CD14-positive monocyte (primary cell): ENCODE data around the gene MMAB. TPM values are rescaled to one million over a fixed set of nuclear protein-coding genes. Genes with fewer than 3 reads are reported as not detected.

Experiments used
- DNase-seq, 3 donors: peaks; one replicate each; pipeline ENCODE4 v3.0.0-alpha.2; 2011 to 2022
- H2AFZ ChIP-seq: 2 replicates; pipeline ENCODE4 v1.6.0; 2012; ENCODE audit warnings: mild to moderate bottlenecking, low read depth, low read length, inconsistent platforms; ENCODE audit not compliant: insufficient read depth, poor library complexity, severe bottlenecking
- H3K27ac ChIP-seq, 2 donors: 1 replicate in 1 of 2; 2 replicates in 1 of 2; pipeline ENCODE4 v1.5.1; 2012 to 2013; ENCODE audit warnings: low read length in 2 of 2, control low read depth in 1 of 2, inconsistent platforms in 1 of 2, low read depth in 1 of 2, mild to moderate bottlenecking in 1 of 2
- H3K27me3 ChIP-seq, 2 donors: one replicate each; pipeline versions ENCODE4 v1.6.0 to v1.6.1; 2011 to 2013; ENCODE audit warnings: low read length in 2 of 2; ENCODE audit not compliant: control insufficient read depth in 2 of 2, insufficient read depth in 2 of 2
- H3K36me3 ChIP-seq, 2 donors: replicated peaks in 1 of 2; 1 replicate in 1 of 2; 2 replicates in 1 of 2; pipeline versions ENCODE4 v1.5.1 to v1.6.1; 2012 to 2013; ENCODE audit warnings: low read length in 2 of 2, control low read depth in 1 of 2, inconsistent platforms in 1 of 2, mild to moderate bottlenecking in 1 of 2; ENCODE audit not compliant: insufficient read depth in 2 of 2, control insufficient read depth in 1 of 2
- H3K4me1 ChIP-seq, 2 donors: 1 replicate in 1 of 2; 2 replicates in 1 of 2; pipeline versions ENCODE4 v1.5.1 to v1.6.1; 2012 to 2013; ENCODE audit warnings: low read length in 2 of 2, control low read depth in 1 of 2, inconsistent platforms in 1 of 2, mild to moderate bottlenecking in 1 of 2, moderate library complexity in 1 of 2; ENCODE audit not compliant: insufficient read depth in 2 of 2, control insufficient read depth in 1 of 2
- H3K4me2 ChIP-seq: replicated peaks from 2 replicates; pipeline ENCODE3; 2012; ENCODE audit warnings: low read length, moderate library complexity, mild to moderate bottlenecking; ENCODE audit not compliant: poor library complexity, severe bottlenecking; ENCODE audit errors: extremely low read depth
- H3K4me3 ChIP-seq, 3 experiments: fragments of 200-600 bp in 1 of 3; sonication (generic) in 1 of 3; replicated peaks in 1 of 3; 1 replicate in 2 of 3; 2 replicates in 1 of 3; pipeline ENCODE4 v1.5.1; 2011 to 2013; ENCODE audit warnings: low read length in 3 of 3, mild to moderate bottlenecking in 3 of 3, control low read depth in 2 of 3, low read depth in 2 of 3, inconsistent platforms in 1 of 3, moderate library complexity in 1 of 3
- H3K79me2 ChIP-seq: 2 replicates; pipeline ENCODE4 v1.6.0; 2012; ENCODE audit warnings: mild to moderate bottlenecking, control low read depth, inconsistent platforms, low read length, moderate library complexity; ENCODE audit not compliant: insufficient read depth
- H3K9ac ChIP-seq: 2 replicates; pipeline ENCODE4 v1.6.0; 2017; ENCODE audit warnings: low read length, mild to moderate bottlenecking; ENCODE audit not compliant: insufficient read depth, poor library complexity, severe bottlenecking
- H3K9me3 ChIP-seq, 2 donors: replicated peaks in 1 of 2; 1 replicate in 1 of 2; 2 replicates in 1 of 2; pipeline versions ENCODE4 v1.5.1 to v1.6.1; 2012 to 2013; ENCODE audit warnings: low read length in 2 of 2, control low read depth in 1 of 2; ENCODE audit not compliant: control insufficient read depth in 1 of 2, insufficient read depth in 1 of 2
- H4K20me1 ChIP-seq: 2 replicates; pipeline ENCODE4 v1.6.0; 2012; ENCODE audit warnings: mild to moderate bottlenecking, low read length, control low read depth, moderate library complexity; ENCODE audit not compliant: insufficient read depth
- H3K27ac Mint-ChIP-seq, 7 donors: one replicate each; pipeline ENCODE4 v1.8.0; 2020; ENCODE audit warnings: mild to moderate bottlenecking in 7 of 7, mixed read lengths in 7 of 7, moderate library complexity in 6 of 7, inconsistent platforms in 2 of 7
- H3K27me3 Mint-ChIP-seq, 3 donors: one replicate each; pipeline ENCODE4 v1.8.0; 2021 to 2022; ENCODE audit warnings: low read depth in 3 of 3, mild to moderate bottlenecking in 3 of 3, mixed read lengths in 3 of 3, moderate library complexity in 3 of 3, inconsistent platforms in 1 of 3
- H3K36me3 Mint-ChIP-seq, 2 donors: one replicate each; pipeline ENCODE4 v1.8.0; 2020; ENCODE audit warnings: mixed read lengths in 2 of 2, inconsistent platforms in 1 of 2, mild to moderate bottlenecking in 1 of 2
- H3K4me1 Mint-ChIP-seq: one replicate; pipeline ENCODE4 v1.8.0; 2020; ENCODE audit warnings: mild to moderate bottlenecking, mixed read lengths
- H3K4me3 Mint-ChIP-seq, 2 donors: one replicate each; pipeline ENCODE4 v1.8.0; 2020; ENCODE audit warnings: mild to moderate bottlenecking in 2 of 2, mixed read lengths in 2 of 2, moderate library complexity in 1 of 2
- H3K9me3 Mint-ChIP-seq, 7 donors: one replicate each; pipeline ENCODE4 v1.8.0; 2020 to 2022; ENCODE audit warnings: mixed read lengths in 7 of 7, mild to moderate bottlenecking in 6 of 7, moderate library complexity in 6 of 7, inconsistent platforms in 2 of 7
- WGBS: methylation state at CpG from one replicate; pipeline ENCODE4 v1.1.5; 2013; ENCODE audit warnings: missing lambda C conversion rate; ENCODE audit not compliant: insufficient coverage; 5-methylcytosine and 5-hydroxymethylcytosine counted together
- intact Hi-C, 2 donors: fragments of 100-400 bp; cut with micrococcal nuclease; formaldehyde crosslinking; loops; one replicate each; pipeline versions ENCODE4 v1.15.0 to v1.15.1; 2023
- polyA plus RNA-seq, 3 donors: library from polyadenylated mRNA; depleted of rRNA in 1 of 3; unstranded in 2 of 3; stranded (reverse) in 1 of 3; fragments of 300-500 nt in 2 of 3; fragments of >200 nt in 1 of 3; fragmentation: Illumina TruSeq in 2 of 3; gene quantifications; 1 replicate in 2 of 3; 2 replicates in 1 of 3; pipeline ENCODE4 v1.2.3, GENCODE V29; 2012 to 2021
- TF ChIP-seq, protein P1 (sequence below): fragments of 200-600 bp; IDR thresholded peaks from one replicate; pipeline ENCODE4 v1.8.0; 2022; ENCODE audit warnings: antibody characterized with exemption, mild to moderate bottlenecking

MMAB gene
- polyA plus RNA-seq, 3 donors = 5.0 to 15.6 (median 12.4) TPM

DNA sequence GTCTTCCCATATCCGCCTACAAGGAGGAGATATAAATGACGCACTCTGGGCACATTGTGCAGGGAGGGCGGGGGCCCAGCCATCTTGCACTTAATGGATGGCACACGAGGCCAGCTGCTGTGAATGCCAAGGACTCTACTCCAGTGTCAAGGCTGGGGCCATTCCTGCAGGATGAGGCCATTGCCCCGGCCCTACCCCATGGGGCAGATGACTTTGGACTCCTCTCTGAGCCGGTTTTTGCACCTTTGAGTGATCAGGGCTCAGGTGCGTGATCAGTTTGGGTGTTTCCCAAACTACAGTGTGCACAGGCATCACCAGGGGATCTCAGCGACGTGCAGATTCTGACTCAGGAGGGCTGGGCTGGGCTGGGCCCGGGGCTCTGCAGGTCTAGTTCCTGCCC is 16.1 kb downstream of the MMAB start:
- TF ChIP-seq, protein P1, sequence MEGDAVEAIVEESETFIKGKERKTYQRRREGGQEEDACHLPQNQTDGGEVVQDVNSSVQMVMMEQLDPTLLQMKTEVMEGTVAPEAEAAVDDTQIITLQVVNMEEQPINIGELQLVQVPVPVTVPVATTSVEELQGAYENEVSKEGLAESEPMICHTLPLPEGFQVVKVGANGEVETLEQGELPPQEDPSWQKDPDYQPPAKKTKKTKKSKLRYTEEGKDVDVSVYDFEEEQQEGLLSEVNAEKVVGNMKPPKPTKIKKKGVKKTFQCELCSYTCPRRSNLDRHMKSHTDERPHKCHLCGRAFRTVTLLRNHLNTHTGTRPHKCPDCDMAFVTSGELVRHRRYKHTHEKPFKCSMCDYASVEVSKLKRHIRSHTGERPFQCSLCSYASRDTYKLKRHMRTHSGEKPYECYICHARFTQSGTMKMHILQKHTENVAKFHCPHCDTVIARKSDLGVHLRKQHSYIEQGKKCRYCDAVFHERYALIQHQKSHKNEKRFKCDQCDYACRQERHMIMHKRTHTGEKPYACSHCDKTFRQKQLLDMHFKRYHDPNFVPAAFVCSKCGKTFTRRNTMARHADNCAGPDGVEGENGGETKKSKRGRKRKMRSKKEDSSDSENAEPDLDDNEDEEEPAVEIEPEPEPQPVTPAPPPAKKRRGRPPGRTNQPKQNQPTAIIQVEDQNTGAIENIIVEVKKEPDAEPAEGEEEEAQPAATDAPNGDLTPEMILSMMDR = no peak
- peaks cover 4 to 7% (median 5%) of the 10 kb centered on the region in 7 donors for H3K9me3 Mint-ChIP-seq
- no peak overlapping the region for H3K4me3 Mint-ChIP-seq
- Histone ChIP-seq H3K4me1 (no peaks in the 10 kb centered on the region), H3K79me2 (no peaks in the 10 kb centered on the region), H3K4me3 (no peak overlapping the region), H2AFZ (no peak overlapping the region), H3K36me3 (no peaks in the 10 kb centered on the region), H3K27ac (no peak overlapping the region), H3K27me3 (no peaks in the 10 kb centered on the region), H3K9me3 (peaks cover 0 to 7% of the 10 kb centered on the region in 2 donors), H3K4me2 (no peak overlapping the region), H3K9ac (no peak overlapping the region), H4K20me1 (no peaks in the 10 kb centered on the region)
- H3K36me3 Mint-ChIP-seq = peaks cover 7 to 8% of the 10 kb centered on the region in 2 donors
- peaks cover 1 to 11% (median 5%) of the 10 kb centered on the region in 3 donors for H3K27me3 Mint-ChIP-seq
- no peak overlapping the region for H3K27ac Mint-ChIP-seq
- intact Hi-C loops = no loop called here
- DNase-seq = no peak
- no peaks in the 10 kb centered on the region for H3K4me1 Mint-ChIP-seq
- WGBS = 94% methylated on average over 10 of the region's 10 CpGs

DNA sequence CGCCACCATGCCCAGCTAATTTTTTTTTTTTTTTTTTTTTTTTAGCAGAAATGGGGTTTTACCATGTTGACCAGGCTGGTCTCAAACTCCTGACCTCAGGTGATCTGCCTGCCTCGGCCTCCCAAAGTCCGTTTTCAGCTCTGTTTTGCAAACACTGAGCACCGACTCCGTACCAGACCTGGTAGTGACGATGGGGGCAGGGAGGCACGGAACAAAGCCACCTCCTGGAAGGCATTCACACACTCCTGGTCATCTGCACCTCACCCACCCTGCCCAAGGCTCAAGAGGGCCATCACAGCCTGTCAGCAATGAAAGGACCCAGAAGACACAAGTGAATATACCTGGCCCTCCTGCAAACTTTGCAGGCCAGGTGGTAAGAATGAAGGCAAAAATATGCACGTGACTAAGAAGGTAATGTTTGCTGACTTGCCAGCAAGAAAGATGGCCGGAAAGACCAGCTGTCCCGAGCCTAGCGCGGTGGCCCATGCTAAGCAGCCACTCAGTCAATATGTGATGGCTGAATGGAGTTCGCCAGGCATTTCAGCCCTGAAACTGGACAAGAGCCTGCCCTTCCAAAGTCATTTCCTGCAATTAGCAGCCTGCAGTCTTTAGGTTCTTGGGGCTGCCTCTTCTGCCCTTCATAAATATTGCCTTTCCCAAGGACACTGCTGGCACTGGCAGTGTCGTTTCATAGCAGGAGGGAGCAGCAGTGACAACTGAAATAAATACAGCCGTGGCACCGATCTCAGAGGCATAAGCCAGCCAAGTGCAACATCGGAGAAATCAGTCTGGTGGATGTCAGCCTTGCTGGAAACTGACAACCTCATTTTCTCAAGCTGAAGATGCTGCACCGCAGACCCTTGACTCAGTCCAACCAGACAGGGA is 17.6 kb downstream of the MMAB start:
- DNase-seq = no peak
- TF ChIP-seq, protein P1 = no peak
- H3K27me3 ChIP-seq = no peaks in the 10 kb centered on the region
- H3K9me3 ChIP-seq = no peaks in the 10 kb centered on the region
- no peaks in the 10 kb centered on the region for H3K4me1 ChIP-seq
- no peak overlapping the region for H3K4me2 ChIP-seq
- H3K79me2 ChIP-seq = no peaks in the 10 kb centered on the region
- H2AFZ ChIP-seq = no peak overlapping the region
- no peaks in the 10 kb centered on the region for H4K20me1 ChIP-seq
- intact Hi-C loops = no loop called here
- Mint-ChIP-seq H3K9me3 (no peaks in the 10 kb centered on the region), H3K27me3 (peaks cover 1 to 11% (median 7%) of the 10 kb centered on the region in 3 donors), H3K4me1 (no peaks in the 10 kb centered on the region), H3K4me3 (no peak overlapping the region), H3K27ac (no peak overlapping the region), H3K36me3 (peaks cover 0 to 4% of the 10 kb centered on the region in 2 donors)
- H3K36me3 ChIP-seq = no peaks in the 10 kb centered on the region
- WGBS = 96% methylated on average over 17 of the region's 18 CpGs
- no peak overlapping the region for H3K4me3 ChIP-seq
- no peak overlapping the region for H3K9ac ChIP-seq
- no peak overlapping the region for H3K27ac ChIP-seq
